ENCODE results near the gene FSD1. TPM values are rescaled to one million over a fixed set of nuclear protein-coding genes. Genes with fewer than 3 reads are reported as not detected.

Gene FSD1
- total RNA-seq, 1 donor from 2014 or later, result 26.8 TPM

DNA sequence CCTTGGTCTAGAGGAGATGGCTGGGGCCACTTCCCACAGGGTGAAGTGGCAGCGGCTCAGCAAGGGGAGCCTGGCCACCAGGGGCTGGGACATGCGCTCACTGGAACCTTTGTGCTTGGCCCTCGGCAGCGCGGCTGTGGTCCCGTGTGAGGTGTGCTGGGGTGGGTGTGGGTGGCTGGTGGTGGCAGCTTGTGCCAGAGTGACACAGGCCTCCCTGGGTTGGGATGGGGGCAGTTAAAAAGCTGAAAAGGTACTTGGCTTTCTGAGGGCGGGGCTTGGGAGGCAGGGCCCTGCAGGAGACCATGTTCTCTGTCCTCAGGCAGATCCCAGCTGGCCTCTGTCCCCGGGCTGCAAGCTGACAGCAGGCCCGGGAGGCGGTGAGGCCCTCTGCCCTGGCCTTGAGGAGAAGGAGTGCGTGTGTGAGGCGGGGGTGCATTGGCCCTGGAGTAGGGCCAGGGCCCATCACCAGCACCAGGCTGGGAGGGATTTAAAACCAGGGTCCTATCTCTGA is 56.3 kb downstream of the FSD1 start:
- H3K36me3 Mint-ChIP-seq (ENCODE audit: low read depth), result peaks cover 24% of the 10 kb centered on the region
- no peaks in the 10 kb centered on the region for H3K27me3 Mint-ChIP-seq (ENCODE audit: low read depth)
- intact Hi-C loops (cut with micrococcal nuclease), result no loop called here
- H3K9me3 Mint-ChIP-seq, result no peaks in the 10 kb centered on the region
- DNase-seq (ENCODE audit: low spot score), result no peak
- H3K4me3 Mint-ChIP-seq (ENCODE audit: low read depth), result no peak overlapping the region
- H3K27ac Mint-ChIP-seq, result no peak overlapping the region
- H3K4me1 Mint-ChIP-seq (ENCODE audit: low read depth), result no peaks in the 10 kb centered on the region

DNA sequence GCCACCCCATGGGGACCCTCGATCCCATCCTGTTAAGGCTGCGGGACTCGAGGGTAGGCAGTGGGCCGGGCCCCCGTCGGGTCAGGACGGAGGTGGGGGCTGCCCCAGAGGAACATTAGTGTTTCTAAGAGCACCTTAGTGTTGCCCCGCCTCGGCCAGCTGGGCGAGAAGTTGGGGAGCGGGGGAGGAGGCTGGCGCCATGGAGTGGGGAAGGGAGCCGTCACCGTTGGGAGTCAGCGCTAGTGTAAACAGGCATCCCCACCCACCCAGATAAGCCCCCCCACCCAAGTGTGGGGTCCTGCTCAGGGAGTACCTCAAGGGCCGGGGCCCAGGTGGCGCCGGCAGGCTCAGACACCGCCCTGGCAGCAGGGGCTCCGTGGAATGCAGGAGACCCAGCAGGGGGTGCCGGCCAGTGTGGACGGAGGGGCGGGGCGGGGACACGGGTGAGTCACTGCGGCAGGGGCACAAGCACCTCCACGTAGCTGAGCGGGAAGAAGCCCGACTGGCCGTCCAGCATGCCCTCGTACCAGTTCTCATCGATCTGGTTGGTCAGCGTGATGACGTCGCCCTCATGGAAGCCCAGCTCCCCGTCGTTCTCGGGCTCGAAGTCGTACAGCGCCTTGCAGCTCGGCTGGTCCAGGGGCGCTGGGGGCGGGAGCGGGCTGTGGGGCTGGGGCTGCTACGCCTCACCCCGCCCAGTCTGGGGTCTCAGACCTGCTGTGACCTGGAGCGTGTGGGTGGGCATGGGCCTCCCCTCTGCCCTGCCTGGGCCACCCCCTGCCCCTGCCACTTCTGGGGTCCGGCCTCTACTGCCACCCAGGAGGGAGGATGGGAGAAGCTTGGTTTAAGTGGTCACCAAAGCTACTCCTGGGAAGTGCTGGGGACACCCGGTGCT is 57.0 kb downstream of the FSD1 start:
- Mint-ChIP-seq H3K27me3 (ENCODE audit: low read depth) (no peaks in the 10 kb centered on the region), H3K9me3 (no peaks in the 10 kb centered on the region), H3K4me3 (ENCODE audit: low read depth) (no peak overlapping the region), H3K36me3 (ENCODE audit: low read depth) (peaks cover 26% of the 10 kb centered on the region), H3K4me1 (ENCODE audit: low read depth) (no peaks in the 10 kb centered on the region), H3K27ac (no peak overlapping the region)
- intact Hi-C loops (cut with micrococcal nuclease), result no loop called here
- no peak for DNase-seq (ENCODE audit: low spot score)

DNA sequence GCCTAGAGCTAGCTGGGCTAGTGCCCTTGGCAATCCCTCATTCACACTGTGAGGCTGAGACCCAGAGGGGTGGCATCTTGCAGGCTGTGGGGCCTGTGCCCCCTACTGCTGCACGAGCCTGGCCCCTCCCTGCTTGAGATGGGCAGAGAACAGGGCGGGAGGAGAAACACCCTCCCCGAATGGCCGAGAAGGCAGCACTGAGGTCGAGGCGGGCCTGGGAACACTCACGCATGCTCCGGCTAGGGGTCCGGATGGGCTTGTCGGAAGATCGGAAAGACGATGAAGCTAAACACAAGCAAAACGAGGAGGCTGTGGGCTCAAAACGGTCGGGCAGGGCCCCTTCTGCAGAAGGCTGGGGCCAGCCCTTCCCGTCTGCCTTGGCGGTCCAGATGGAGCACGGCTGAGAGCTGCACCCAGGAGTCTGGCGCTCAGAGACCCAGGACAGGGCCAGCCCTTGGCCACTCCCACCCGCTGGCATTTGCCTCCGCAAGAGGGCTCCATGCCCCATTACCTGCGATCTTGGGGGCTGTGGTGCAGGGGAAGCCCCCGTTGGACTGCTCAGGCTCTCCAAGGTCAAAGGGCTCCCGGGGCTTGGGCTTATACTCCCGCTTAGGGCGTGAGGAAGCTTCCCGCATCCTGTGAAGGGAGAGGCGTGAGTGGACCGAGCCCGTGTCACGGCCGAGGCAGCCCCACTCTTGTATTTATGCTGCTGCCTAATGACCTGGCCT is 57.9 kb downstream of the FSD1 start:
- intact Hi-C loops (cut with micrococcal nuclease), result no loop called here
- DNase-seq (ENCODE audit: low spot score), result no peak

GRCh38 chr19:4362831-4363545 is 58.6 kb downstream of the FSD1 start:
- H3K4me1 Mint-ChIP-seq (ENCODE audit: low read depth), result peaks cover 2% of the 10 kb centered on the region
- intact Hi-C loops (cut with micrococcal nuclease), result no loop called here
- H3K4me3 Mint-ChIP-seq (ENCODE audit: low read depth), result no peak overlapping the region
- H3K27ac Mint-ChIP-seq, result no peak overlapping the region
- DNase-seq (ENCODE audit: low spot score), result no peak
- no peaks in the 10 kb centered on the region for H3K27me3 Mint-ChIP-seq (ENCODE audit: low read depth)
- H3K36me3 Mint-ChIP-seq (ENCODE audit: low read depth), result peaks cover 30% of the 10 kb centered on the region
- H3K9me3 Mint-ChIP-seq, result no peaks in the 10 kb centered on the region

More for the DNA sequence above, 57.9 kb downstream of the FSD1 start:
- H3K4me3 Mint-ChIP-seq (ENCODE audit: low read depth), result no peak overlapping the region
- H3K9me3 Mint-ChIP-seq, result no peaks in the 10 kb centered on the region
- H3K27me3 Mint-ChIP-seq (ENCODE audit: low read depth), result no peaks in the 10 kb centered on the region
- peaks cover 30% of the 10 kb centered on the region for H3K36me3 Mint-ChIP-seq (ENCODE audit: low read depth)
- H3K4me1 Mint-ChIP-seq (ENCODE audit: low read depth), result no peaks in the 10 kb centered on the region
- no peak overlapping the region for H3K27ac Mint-ChIP-seq

GRCh38 chr19:4363571-4364304 is 59.3 kb downstream of the FSD1 start:
- Mint-ChIP-seq H3K27ac (no peak overlapping the region), H3K4me1 (ENCODE audit: low read depth) (peaks cover 8% of the 10 kb centered on the region), H3K9me3 (no peaks in the 10 kb centered on the region), H3K36me3 (ENCODE audit: low read depth) (peaks cover 30% of the 10 kb centered on the region), H3K27me3 (ENCODE audit: low read depth) (no peaks in the 10 kb centered on the region), H3K4me3 (ENCODE audit: low read depth) (no peak overlapping the region)
- no peak for DNase-seq (ENCODE audit: low spot score)
- intact Hi-C loops (cut with micrococcal nuclease), result no loop called here

DNA sequence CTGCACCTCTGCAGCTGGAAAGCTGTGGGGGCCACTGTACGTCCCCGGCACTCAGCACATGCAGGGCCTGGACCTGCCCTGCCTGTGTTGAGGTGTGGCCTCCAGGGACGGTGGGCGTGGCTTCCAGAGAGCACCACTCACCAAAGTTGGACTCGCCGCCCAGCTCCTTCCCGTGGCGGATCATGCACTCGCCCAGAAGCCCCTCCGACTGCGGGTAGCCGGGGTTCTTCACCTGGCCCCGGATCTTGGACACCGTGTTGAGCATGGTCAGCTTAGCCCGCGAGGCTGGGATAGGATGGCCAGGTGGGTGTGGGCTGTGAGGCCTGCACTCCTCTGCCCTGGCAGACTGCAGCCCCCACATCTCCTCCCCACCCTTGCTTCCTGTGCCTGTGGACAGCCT is 60.9 kb downstream of the FSD1 start:
- Mint-ChIP-seq H3K9me3 (no peaks in the 10 kb centered on the region), H3K27me3 (ENCODE audit: low read depth) (no peaks in the 10 kb centered on the region), H3K4me3 (ENCODE audit: low read depth) (no peak overlapping the region), H3K27ac (no peak overlapping the region), H3K4me1 (ENCODE audit: low read depth) (peaks cover 15% of the 10 kb centered on the region), H3K36me3 (ENCODE audit: low read depth) (peaks cover 25% of the 10 kb centered on the region)
- DNase-seq (ENCODE audit: low spot score), result no peak
- intact Hi-C loops (cut with micrococcal nuclease), result loop anchor here (5.0 kb wide), 1 partner anchor 357 kb away; the partner anchor contains the start of gene DPP9

- H3K4me1 Mint-ChIP-seq (ENCODE audit: low read depth), result peaks cover 20% of the 10 kb centered on the region
- H3K36me3 Mint-ChIP-seq (ENCODE audit: low read depth), result peaks cover 21% of the 10 kb centered on the region
- intact Hi-C loops (cut with micrococcal nuclease), result loop anchor here (5.0 kb wide), 1 partner anchor 356 kb away; the partner anchor contains the start of gene DPP9
- H3K27me3 Mint-ChIP-seq (ENCODE audit: low read depth), result no peaks in the 10 kb centered on the region
- no peak for DNase-seq (ENCODE audit: low spot score)
- H3K4me3 Mint-ChIP-seq (ENCODE audit: low read depth), result no peak overlapping the region
- H3K27ac Mint-ChIP-seq, result no peak overlapping the region
- H3K9me3 Mint-ChIP-seq, result no peaks in the 10 kb centered on the region
Observed at GRCh38 chr19:4365791-4366665, 61.6 kb downstream of the FSD1 start.

DNA sequence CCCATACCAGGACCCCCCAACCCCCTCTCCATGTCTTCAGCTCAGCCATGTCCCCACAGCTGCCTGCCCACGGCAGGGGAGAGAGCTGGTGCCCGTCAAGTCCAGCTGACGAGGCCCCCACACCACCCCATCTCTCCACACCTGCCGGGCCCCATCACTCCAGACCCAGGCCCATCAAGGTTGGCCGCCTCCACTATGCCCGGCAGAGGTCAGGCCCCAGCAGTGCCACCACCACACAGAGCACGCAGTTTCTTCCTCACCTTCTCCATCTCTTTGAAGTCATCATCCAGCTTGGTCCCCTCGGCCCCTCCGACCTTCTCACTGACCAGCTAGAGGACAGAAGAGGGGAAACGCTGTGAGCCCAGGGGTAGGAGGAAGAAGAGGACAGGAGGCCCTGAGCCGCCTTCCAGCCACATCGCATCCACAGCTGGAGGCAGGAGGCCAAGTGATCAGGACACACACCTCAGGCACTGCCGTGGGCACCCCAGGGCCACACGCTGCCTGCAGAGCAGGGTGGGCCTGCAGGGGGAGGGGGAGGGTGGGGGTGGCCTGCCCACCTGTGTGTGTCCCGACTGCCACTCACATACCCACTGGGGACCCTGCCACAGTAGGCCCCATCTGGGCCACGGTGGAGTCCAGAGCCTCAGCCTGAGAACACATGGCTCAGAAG is 62.4 kb downstream of the FSD1 start:
- intact Hi-C loops (cut with micrococcal nuclease), result loop anchor here (5.0 kb wide), 1 partner anchor 356 kb away; the partner anchor contains the start of gene DPP9
- Mint-ChIP-seq H3K4me1 (ENCODE audit: low read depth) (peaks cover 27% of the 10 kb centered on the region), H3K27ac (no peak overlapping the region), H3K4me3 (ENCODE audit: low read depth) (no peak overlapping the region), H3K36me3 (ENCODE audit: low read depth) (peaks cover 22% of the 10 kb centered on the region), H3K9me3 (no peaks in the 10 kb centered on the region), H3K27me3 (ENCODE audit: low read depth) (no peaks in the 10 kb centered on the region)
- DNase-seq (ENCODE audit: low spot score), result no peak

DNA sequence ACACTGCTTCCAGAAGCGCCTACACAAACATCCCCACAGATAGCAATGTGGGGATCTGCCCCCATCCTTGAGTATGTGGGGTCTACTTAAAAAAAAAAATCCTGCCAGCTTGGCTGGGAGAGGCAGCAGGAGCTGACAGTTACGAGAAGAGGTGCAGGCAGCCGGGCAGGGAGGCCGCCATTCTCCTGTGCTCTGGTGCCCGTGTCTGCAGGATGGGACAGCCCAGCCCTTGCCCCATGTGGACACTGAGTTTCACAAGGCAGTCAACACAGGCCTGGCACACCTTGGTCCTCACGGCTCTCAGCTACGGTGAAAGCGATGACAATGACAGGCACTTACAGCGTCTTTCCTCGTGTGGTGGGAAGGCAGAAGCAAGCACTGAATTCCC is 62.9 kb downstream of the FSD1 start:
- Mint-ChIP-seq H3K9me3 (no peaks in the 10 kb centered on the region), H3K36me3 (ENCODE audit: low read depth) (peaks cover 18% of the 10 kb centered on the region), H3K4me1 (ENCODE audit: low read depth) (peaks cover 30% of the 10 kb centered on the region), H3K27ac (no peak overlapping the region), H3K4me3 (ENCODE audit: low read depth) (no peak overlapping the region), H3K27me3 (ENCODE audit: low read depth) (no peaks in the 10 kb centered on the region)
- intact Hi-C loops (cut with micrococcal nuclease), result loop anchor here (5.0 kb wide), 1 partner anchor 355 kb away; the partner anchor contains the start of gene DPP9
- no peak for DNase-seq (ENCODE audit: low spot score)

- Mint-ChIP-seq H3K27ac (peak overlapping the region; percentile 42), H3K36me3 (ENCODE audit: low read depth) (peaks cover 17% of the 10 kb centered on the region), H3K9me3 (no peaks in the 10 kb centered on the region), H3K4me1 (ENCODE audit: low read depth) (peaks cover 30% of the 10 kb centered on the region), H3K27me3 (ENCODE audit: low read depth) (no peaks in the 10 kb centered on the region), H3K4me3 (ENCODE audit: low read depth) (no peak overlapping the region)
- intact Hi-C loops (cut with micrococcal nuclease), result loop anchor here (2.0 to 5.0 kb wide), 2 partner anchors 25 to 355 kb away; partner anchors contain the start of genes DPP9 and MPND
- DNase-seq (ENCODE audit: low spot score), result no peak
Observed at GRCh38 chr19:4367781-4368127, 63.4 kb downstream of the FSD1 start.
